ENCODE results near the gene PRKAG3. TPM values are rescaled to one million over a fixed set of nuclear protein-coding genes. Genes with fewer than 3 reads are reported as not detected.

The PRKAG3 gene
- total RNA-seq, 1 experiment from 2014 or later: not detected

GRCh38 chr2:218828477-218828778, 3.2 kb downstream of the PRKAG3 start:
- Histone ChIP-seq H3K27me3 (replicated peaks; ENCODE audit: control insufficient read depth, insufficient read depth, low read length) (peaks cover 1% of the 10 kb centered on the region; the same call in 1 of the 2 replicates), H3K9me3 (no peaks in the 10 kb centered on the region), H3K4me3 (ENCODE audit: low read depth, low read length) (no peak overlapping the region), H3K36me3 (ENCODE audit: control insufficient read depth, insufficient read depth, low read length) (no peaks in the 10 kb centered on the region), H3K4me1 (no peaks in the 10 kb centered on the region)
- H3K27ac Mint-ChIP-seq (ENCODE audit: unreplicated experiment): no peak overlapping the region
- BruUV-seq (replicated peaks): no TSS peak
- ChIA-PET POLR2A (no interaction called here), CTCF (interaction anchor here (0.6 kb wide), 1 partner anchor 33 kb away, joined by 4 read pairs; no protein-coding TSS in a partner anchor)
- no peak for TF ChIP-seq CTCF (IDR thresholded peaks at IDR 0.05; ENCODE audit: insufficient read depth in 1 of 2, low read depth in 1 of 2, low read length in 1 of 2, severe bottlenecking in 1 of 2, unreplicated experiment in 1 of 2)
- no peak for DNase-seq
- H3K9me3 Mint-ChIP-seq (ENCODE audit: unreplicated experiment): no peaks in the 10 kb centered on the region
- H3K36me3 Mint-ChIP-seq (ENCODE audit: insufficient read depth, unreplicated experiment): no peaks in the 10 kb centered on the region
- no peaks in the 10 kb centered on the region for H3K4me1 Mint-ChIP-seq (ENCODE audit: low read depth, unreplicated experiment)
- peaks cover 2% of the 10 kb centered on the region for H3K27me3 Mint-ChIP-seq (ENCODE audit: insufficient read depth, unreplicated experiment)
- intact Hi-C loops (cut with micrococcal nuclease; ENCODE audit: unreplicated experiment): no loop called here
- H3K4me3 Mint-ChIP-seq (ENCODE audit: unreplicated experiment): no peak overlapping the region

GRCh38 chr2:218827701-218828476, 3.7 kb downstream of the PRKAG3 start:
- intact Hi-C loops (cut with micrococcal nuclease; ENCODE audit: unreplicated experiment): no loop called here

GRCh38 chr2:218826791-218827190, 4.8 kb downstream of the PRKAG3 start:
- intact Hi-C loops (cut with micrococcal nuclease; ENCODE audit: unreplicated experiment): no loop called here
- ChIA-PET POLR2A (no interaction called here), CTCF (no interaction called here)
- BruUV-seq (replicated peaks): no TSS peak
- Mint-ChIP-seq H3K9me3 (ENCODE audit: unreplicated experiment) (no peaks in the 10 kb centered on the region), H3K36me3 (ENCODE audit: insufficient read depth, unreplicated experiment) (no peaks in the 10 kb centered on the region), H3K27ac (ENCODE audit: unreplicated experiment) (no peak overlapping the region), H3K27me3 (ENCODE audit: insufficient read depth, unreplicated experiment) (peaks cover 2% of the 10 kb centered on the region), H3K4me1 (ENCODE audit: low read depth, unreplicated experiment) (no peaks in the 10 kb centered on the region), H3K4me3 (ENCODE audit: unreplicated experiment) (no peak overlapping the region)
- DNase-seq: no peak
- H3K4me1 ChIP-seq: no peaks in the 10 kb centered on the region
- H3K27me3 ChIP-seq (replicated peaks; ENCODE audit: control insufficient read depth, insufficient read depth, low read length): no peaks in the 10 kb centered on the region; the same call in 1 of the 2 replicates
- no peak overlapping the region for H3K4me3 ChIP-seq (ENCODE audit: low read depth, low read length)
- no peaks in the 10 kb centered on the region for H3K36me3 ChIP-seq (ENCODE audit: control insufficient read depth, insufficient read depth, low read length)
- H3K9me3 ChIP-seq: no peaks in the 10 kb centered on the region
- TF ChIP-seq CTCF (IDR thresholded peaks at IDR 0.05; ENCODE audit: insufficient read depth in 1 of 2, low read depth in 1 of 2, low read length in 1 of 2, severe bottlenecking in 1 of 2, unreplicated experiment in 1 of 2): no peak

More at GRCh38 chr2:218827701-218828476, 3.7 kb downstream of the PRKAG3 start:
- Mint-ChIP-seq H3K27ac (ENCODE audit: unreplicated experiment) (no peak overlapping the region), H3K36me3 (ENCODE audit: insufficient read depth, unreplicated experiment) (no peaks in the 10 kb centered on the region), H3K9me3 (ENCODE audit: unreplicated experiment) (no peaks in the 10 kb centered on the region), H3K27me3 (ENCODE audit: insufficient read depth, unreplicated experiment) (peaks cover 2% of the 10 kb centered on the region), H3K4me1 (ENCODE audit: low read depth, unreplicated experiment) (no peaks in the 10 kb centered on the region), H3K4me3 (ENCODE audit: unreplicated experiment) (no peak overlapping the region)
- Histone ChIP-seq H3K9me3 (no peaks in the 10 kb centered on the region), H3K27me3 (replicated peaks; ENCODE audit: control insufficient read depth, insufficient read depth, low read length) (peaks cover 1% of the 10 kb centered on the region; the same call in 1 of the 2 replicates), H3K36me3 (ENCODE audit: control insufficient read depth, insufficient read depth, low read length) (no peaks in the 10 kb centered on the region), H3K4me3 (ENCODE audit: low read depth, low read length) (no peak overlapping the region), H3K4me1 (no peaks in the 10 kb centered on the region)
- CTCF ChIA-PET: no interaction called here
- DNase-seq: no peak
- no peak for TF ChIP-seq CTCF (IDR thresholded peaks at IDR 0.05; ENCODE audit: insufficient read depth in 1 of 2, low read depth in 1 of 2, low read length in 1 of 2, severe bottlenecking in 1 of 2, unreplicated experiment in 1 of 2)
- POLR2A ChIA-PET: no interaction called here
- BruUV-seq (replicated peaks): no TSS peak
